ENCODE measurements around the gene DSC1. TPM values are rescaled to one million over a fixed set of nuclear protein-coding genes. Genes with fewer than 3 reads are reported as not detected.
"Not testable (repeated sequence)": the region's sequence is repeated elsewhere in the genome, so short reads cannot be mapped to it uniquely, and the experiment has no call there.

DSC1 gene, protein sequence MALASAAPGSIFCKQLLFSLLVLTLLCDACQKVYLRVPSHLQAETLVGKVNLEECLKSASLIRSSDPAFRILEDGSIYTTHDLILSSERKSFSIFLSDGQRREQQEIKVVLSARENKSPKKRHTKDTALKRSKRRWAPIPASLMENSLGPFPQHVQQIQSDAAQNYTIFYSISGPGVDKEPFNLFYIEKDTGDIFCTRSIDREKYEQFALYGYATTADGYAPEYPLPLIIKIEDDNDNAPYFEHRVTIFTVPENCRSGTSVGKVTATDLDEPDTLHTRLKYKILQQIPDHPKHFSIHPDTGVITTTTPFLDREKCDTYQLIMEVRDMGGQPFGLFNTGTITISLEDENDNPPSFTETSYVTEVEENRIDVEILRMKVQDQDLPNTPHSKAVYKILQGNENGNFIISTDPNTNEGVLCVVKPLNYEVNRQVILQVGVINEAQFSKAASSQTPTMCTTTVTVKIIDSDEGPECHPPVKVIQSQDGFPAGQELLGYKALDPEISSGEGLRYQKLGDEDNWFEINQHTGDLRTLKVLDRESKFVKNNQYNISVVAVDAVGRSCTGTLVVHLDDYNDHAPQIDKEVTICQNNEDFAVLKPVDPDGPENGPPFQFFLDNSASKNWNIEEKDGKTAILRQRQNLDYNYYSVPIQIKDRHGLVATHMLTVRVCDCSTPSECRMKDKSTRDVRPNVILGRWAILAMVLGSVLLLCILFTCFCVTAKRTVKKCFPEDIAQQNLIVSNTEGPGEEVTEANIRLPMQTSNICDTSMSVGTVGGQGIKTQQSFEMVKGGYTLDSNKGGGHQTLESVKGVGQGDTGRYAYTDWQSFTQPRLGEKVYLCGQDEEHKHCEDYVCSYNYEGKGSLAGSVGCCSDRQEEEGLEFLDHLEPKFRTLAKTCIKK
- polyA plus RNA-seq (ENCODE audit: insufficient read length), result 2.9 TPM
- long read RNA-seq, donor 1, result 0 reads
- long read RNA-seq, donor 2, result 0 reads
- long read RNA-seq, donor 3, result 0 reads
- long read RNA-seq, donor 4, result 0 reads
- long read RNA-seq, donor 5, result 0 reads
- long read RNA-seq, donor 6, full-length matches to known transcripts, result 1 of 1 reads
- long read RNA-seq, donor 6, partial matches to known transcripts, result 0 of 1 reads
- long read RNA-seq, donor 6, other reads (novel, unspliced or antisense), result 0 of 1 reads
- long read RNA-seq, donor 7, result 0 reads
- long read RNA-seq, donor 8, result 0 reads

DNA sequence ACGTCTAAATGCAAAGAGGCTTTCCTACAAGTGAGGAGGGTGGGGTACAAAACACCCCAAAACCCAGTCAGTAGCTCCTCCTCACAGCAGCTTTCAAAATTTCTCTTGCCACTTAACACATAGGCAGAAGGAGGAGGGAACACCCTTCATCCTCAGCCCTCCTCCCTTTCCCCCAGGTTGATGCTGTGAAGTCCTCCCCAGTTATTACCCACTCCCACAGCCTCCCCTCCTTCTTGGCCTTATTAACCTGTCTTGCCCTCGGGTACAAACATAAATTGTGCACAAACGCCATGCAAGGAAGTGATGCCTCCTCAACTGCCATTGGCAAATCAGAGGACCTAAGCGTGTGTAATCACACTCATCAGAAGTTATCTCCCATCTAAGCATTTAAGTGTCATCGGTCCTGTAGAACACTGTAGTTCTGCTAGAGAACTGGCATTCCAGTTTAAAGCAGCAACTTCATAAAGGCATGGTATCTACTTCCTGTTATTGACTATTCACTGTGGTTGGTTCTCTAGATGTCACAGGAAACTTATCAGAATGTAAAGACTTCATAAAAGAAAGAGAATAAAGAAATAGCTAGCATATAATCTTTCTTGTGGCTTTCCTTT is at the start of gene DSC1:
Gene DSC1 (minus strand): TSS at position 32 of the 611 bp plus-strand sequence. CDS start 262 bp downstream, outside the sequence.
- DNase-seq, result no peak

DNA sequence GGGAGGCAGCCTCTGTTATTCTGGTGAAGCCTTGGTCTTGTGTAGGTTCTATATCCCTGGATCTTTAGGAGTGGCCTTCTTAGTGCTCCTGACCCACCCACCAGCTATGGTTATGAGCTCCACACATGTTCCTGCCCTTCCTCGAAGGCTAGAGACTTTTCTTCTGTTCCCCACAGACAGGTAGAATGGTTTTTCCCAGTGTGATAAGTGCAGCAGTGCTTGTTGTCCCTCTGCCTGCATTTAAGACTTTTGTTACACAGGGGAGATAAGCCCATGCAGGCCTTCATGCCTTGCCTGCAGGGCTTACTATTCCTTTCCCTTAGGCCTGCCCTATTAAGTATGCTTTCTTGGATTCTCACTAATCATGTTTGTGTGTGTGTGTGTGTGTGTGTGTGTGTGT is 48.4 kb upstream of the DSC1 start:
- no peak for DNase-seq

DNA sequence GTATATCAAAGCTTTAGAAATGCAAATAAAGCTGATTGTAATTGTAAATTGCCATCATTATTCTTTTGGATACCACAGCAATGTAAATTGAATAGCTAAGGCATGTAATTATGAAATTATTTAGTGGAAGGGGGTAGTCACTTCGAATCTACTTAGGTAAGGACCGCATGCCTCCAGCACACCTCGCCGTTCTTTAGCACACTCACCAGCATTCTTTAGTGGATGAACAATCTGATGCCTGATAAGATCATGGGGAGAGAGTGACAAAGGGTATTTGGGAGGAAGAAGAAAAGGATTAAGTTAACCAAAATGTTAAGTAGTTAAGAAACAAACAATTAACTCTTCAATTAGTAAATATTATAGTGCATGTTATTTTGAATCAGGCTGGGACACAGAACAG is 46.4 kb upstream of the DSC1 start:
- no peak for DNase-seq

DNA sequence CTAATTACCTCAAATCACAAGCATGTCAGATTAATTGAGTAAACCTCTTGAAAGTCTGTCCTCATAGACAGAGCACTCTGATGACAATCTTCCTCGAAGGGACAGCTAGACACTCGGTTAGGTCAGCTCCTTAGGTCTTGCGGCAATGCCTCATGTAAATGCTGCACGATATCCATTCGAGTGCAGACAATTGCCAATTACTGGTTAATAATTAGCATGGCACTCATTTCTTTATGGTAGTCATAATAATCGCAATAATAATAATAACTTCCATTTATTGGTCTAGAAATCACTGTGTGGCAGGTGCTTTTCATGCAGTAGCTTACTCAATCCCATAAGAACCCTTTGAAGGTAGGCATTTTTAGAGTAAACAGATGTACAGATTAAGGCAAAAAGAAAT is 44.7 kb upstream of the DSC1 start:
- DNase-seq, result no peak

DNA sequence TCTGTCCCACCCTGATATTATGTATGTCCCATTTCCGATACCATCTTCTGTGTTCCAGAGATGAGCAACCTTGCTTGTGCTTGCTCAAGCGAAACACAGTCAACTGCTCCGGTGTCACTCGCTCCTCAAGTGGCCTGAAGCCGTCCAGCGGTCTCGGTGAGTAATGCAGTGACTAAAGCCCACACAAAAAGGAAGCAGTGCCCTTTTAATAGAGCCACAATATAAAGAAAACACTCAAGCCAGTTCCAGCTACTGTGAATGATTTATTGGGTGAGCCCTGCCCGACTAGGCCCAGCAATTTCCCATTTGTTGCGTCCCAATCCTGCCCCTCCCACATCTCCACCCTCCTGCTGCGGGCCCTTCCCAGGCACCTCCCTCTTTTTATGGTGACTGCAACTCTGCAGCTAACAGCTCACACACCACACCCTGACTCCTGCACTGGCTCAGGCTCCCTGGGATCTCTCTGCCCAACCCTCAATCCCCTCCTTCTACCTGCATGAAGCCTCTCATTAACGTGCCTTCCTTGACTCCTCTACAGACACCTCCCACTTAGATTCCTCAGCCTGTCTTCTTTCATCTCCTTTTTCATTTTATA is 44.2 kb upstream of the DSC1 start:
- DNase-seq, result peak; percentile 83

DNA sequence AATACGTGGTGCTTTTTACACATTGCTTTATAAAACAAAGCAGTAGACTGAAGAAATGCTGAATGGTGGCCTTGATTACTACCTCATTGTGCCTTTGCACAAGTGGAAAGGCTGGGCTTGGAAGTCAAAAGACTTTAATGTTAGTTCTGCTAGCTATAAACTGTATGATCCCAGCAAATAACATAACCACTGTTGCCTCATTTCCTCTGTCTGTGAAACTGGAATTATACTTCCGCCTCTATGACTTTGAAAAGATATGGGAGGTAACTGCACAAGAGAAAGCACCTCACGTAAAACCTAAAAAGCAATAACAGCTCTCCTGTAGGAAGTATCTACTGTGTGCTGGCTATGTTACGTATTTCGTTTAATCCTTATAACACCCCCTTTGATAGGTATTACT is 43.4 kb upstream of the DSC1 start:
- no peak for DNase-seq

DNA sequence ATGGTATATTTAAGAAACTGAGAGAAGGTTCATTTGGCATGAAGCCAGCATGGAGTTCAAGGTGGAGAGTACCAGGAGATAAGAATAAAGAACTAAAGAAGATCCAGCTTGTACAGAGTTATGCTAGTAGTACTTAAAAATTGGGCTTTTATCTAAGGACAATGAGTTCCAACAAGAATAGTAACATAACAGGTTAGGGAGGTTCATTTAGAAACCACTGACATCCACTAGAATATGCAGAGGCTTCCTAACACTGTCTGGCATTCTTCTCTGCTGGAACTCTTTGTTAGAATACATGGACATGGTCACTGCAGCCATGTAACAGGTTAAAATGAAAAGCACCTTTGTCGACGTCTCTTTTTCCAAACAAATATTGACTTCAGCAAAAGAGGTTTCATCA is 42.6 kb upstream of the DSC1 start:
- DNase-seq, result no peak

DNA sequence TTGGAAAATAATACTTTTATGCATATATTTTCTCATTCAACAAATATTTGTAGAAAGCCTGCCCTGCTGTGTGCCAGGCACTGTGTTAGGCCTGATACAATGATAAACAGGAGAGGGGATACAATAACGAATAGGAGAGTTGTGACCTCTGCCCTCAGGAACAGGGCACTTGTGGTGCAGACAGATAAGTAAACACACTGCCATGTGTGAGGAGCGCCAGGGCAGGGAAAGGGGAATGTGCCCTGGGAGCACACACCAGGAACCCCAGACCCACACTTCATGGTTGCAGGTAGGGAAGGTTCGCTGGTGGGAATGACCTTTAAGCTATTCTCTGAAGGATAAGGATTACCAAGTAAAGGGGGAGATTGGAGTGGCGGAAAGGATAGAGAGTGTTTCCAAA is 42.2 kb upstream of the DSC1 start:
- no peak for DNase-seq

DNA sequence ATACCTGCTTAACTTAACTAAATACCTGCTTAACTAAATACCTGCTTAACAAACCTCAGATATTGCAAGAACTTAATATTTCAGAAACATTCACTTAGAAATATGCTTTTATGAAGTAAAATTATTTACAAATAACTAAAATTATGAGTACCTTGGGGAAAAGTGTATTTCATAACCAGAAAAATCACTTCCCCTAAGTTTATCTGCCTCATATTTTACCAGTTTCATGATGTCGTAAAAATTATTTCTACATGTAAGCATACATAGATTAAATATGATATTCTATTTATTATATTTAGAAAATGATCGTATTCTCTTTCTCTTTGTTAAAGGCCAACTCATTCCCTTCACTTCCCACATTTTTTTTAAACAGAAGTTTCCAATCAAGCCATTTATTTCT is 41.5 kb upstream of the DSC1 start:
- DNase-seq, result no peak

DNA sequence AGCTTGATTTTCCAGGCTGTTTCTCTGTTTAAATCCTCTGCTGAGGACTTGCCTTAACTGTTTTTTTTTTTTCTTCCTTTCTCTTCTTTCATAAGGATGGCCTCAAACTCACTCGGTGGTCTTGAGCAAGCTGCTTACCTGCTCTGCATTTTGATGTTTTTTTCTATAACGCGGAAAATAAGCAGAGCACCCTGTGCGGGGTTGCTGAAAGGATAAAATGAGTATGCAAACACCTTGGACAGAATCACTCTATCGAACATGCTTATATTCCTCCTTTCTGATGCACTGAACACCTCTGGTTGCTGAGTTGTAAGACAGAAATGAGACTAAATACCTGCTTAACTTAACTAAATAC is 41.1 kb upstream of the DSC1 start:
- DNase-seq, result no peak

DNA sequence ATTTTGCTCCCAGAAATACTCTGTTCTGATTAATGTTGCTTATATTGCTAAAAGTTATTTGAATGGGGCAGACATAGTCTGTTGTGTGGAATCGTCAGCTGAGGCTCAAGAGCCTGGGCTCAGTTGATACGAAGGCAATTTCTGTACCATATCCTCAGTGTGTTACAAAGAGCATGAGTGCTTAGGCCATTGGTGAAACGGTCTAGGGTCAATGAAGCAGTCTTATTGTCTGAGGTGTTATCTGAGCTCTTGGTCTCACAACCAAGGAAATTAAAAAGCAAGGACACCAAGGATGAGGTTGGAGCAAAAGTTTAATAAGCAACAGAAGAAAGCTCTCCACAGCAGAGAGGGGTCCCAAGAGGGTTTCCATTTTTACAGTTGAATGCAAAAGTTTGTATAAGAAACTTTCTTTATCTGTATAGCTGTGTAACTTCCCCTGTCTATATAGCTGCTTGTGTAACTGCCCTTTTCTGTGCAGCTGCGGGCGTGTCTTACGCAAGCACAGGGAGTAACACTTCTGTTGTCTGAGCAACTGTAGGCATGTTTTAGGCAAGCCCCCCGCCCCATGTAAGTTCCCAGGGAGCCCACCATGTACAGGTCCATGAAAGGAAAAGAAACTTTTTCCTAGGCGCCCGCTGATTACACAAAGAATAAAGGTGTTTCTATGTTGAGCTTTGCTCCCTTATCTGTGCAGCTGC is 40.6 kb upstream of the DSC1 start:
- DNase-seq, result no peak

DNA sequence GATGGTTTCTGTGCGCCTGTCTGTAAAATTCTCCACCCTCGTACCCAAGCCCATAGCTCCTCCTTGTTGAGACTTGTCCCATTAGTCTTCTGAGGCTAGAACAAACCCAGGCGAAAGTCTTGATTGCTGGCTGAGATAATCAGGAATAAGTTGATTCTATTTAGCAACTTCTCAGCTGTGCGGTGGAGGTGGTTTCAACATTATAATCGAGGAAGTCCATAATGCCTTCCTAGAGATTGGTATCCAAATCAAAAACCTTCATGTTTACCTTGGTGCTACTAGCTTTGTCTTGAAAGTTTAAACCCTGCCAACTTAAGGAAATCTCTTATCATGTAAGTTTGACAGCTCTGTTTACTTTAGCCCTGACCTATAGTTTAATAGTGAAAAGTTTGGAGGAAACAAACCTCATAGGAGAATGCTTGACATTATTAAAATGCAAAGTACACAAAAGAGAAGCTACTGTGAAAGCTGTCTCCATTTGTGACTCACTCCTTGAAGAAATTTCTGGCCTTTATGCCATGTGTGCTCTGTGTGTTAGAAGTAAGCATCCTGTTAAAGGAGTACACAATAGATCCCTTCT is 36.6 kb upstream of the DSC1 start:
- no peak for DNase-seq

DNA sequence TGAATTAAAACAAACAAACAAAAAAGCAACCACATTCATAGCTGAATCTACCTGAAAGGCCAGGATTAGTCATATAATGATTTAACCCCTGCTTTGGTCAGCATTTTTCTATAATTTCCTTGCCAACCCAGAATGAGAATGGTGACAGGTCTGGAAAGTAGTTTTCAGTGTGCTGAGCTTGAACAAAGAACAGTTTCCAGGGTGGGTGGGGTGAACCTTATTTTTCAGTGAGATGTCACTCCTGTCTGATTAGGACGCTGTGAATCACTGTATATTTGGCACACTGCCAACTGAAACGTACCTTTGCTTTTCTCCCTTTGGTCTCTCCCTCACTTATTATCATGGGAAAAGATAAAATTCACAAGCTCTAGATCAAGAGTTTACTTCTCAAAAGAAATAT is 35.0 kb upstream of the DSC1 start:
- DNase-seq, result no peak

DNA sequence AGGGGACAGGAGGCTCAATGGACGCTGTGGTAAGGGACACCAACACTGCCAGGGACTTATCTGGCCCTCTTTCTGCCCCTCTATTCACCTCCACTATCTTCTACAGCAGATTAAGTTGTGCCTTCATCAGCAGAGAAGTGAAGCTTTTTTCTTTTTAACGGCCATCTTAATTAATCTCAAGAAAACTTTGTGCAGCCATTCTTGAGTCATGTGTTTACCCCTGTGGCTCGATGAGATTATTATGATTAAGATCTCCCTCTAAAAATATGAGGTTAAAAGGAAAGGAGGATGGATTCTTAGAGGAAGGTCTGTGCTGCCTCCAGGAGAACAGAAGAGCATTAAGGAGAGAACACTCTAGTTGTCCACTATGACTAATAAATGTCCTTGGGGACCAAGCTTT is 32.4 kb upstream of the DSC1 start:
- no peak for DNase-seq

DNA sequence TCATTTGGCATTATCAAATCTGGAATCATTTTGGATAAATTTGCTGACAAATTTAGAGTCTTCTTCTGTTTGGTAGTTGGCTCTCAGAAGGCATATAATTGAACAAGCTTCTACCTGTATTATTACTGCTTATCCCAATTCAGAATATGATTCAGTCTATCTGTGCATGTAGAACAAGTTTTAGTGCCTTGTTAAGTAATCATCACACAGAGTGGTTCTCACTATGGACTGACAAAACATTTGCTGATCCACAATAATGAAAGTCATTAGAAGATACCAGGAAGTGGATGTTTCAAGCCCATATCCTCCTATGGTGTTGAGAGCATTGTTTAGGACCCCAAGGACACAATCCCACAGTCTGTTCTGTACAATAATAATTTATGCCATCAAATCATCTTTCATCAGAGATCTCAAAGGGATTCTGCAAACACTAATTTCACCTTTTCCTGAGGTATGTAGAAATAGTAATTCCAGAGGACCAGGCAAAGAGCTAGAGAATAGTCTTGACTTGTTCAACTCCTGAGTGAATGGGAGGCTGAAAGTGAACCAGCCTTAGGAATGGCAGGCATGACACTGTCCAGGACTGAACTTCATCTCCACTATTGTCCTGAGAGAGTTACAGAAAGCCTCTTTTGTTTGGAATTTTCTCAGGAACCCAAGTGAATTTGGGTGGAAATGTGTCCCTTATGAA is 29.6 kb upstream of the DSC1 start:
- DNase-seq, result no peak

DNA sequence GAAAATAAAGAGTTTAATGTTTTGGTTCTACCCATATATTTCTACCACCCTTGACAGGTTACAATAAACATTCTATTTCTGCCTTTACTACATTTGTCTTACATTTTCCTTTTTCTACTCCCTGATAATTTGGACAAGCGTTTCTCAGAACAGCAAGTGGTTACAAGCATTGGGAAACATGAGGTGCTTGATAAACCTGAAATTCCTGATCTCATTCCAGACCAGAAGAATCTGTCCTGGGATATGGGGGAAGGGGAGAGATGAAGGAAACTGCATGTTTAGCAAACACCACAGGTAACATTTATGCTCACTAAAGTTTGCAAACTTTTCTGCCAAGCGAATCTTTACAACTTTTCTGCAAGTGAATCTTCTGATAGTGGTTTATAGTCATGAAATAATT is 28.3 kb upstream of the DSC1 start:
- DNase-seq, result no peak

DNA sequence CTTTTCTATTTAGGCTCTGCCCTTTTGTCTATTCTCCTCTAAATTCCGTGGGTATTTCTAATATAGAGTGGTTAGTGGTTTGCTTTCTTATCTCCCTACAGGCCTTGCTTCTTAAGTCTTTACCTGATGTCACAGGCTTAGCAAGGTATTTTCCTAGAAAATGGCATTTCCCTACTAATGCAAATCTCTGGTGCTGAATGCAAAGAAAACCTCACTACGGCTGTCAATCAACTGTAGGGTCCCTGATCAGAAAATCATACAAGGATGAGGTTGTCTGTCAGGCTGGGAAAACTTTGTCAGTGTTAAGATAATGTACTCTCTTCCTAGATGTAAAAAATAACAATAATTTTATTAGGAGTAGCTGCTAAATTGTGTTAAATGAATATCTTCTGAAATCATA is 27.1 kb upstream of the DSC1 start:
- DNase-seq, result no peak

DNA sequence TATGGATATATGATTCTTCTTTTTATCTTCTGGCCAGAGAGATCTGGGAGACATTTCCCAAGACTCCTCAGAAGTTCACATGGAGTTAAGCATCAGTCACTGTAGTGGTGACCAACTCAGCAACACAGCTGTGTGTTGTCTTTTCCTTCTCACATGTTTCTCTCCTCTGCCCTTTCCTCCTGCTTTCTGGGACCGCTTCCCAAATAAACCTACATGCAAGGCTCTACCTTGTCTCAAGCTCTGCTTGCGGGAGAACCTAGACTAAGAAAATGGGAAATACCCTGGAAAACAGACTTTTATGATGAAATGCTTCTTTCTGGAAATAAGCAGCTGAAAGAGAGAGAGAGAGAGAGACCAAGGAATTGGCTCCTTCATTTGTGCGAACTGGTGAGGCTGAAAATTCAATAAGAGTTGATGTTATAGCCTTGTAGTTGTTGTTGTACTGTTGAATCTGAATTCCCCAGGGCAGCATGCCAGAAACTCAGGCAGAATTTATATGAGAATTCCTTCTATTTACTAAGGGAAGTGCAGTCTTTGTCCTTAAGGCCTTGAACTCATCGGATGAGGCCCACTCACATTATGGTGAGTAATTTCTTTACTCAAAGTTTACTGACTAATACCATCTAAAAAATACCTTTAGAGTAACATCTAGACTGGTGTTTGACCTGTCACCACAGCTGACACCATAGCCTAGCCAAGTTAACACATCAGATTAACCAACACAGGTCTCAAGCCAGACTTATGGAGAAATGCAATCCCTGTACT is 22.7 kb upstream of the DSC1 start:
- no peak for DNase-seq

DNA sequence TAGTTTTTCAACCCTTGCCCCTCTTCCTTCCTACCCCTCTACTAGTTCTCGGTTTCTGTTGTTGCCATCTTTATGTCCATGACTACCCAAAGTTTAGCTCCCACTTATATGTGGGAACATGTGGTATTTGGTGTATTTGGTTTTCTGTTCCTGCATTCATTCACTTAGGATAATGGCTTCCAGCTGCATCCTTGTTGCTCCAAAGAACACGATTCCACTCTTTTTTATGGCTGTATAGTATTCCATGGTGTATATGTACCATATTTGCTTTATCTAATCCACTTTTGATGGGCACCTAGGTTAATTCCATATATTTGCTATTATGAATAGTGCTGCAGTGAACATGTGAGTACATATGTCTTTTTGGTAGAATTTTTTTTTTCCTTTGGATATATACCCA is 20.6 kb upstream of the DSC1 start:
- DNase-seq, result no peak

DNA sequence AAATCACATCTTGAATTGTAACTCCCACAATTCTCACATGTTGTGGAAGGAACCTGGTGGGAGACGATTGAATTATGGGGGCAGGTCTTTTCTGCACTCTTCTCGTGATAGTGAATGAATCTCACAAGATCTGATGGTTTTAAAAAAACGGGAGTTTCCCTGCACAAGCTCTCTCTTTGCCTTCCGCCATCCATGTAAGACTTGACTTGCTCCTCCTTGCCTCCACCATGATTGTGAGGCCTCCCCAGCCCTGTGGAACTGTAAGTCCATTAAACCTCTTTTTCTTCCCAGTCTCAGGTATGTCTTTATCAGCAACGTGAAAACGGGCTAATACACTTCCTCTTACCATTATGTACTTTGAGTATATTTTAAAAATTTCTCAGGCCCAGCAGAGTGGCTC is 14.7 kb upstream of the DSC1 start:
- DNase-seq, result not testable (repeated sequence)
